GM23338 (cell line): ENCODE results near the gene MAP2K1. TPM values are rescaled to one million over a fixed set of nuclear protein-coding genes. Genes with fewer than 3 reads are reported as not detected.

ENCODE experiments used
- ATAC-seq: fragments of 200-7000 bp; cut with Tn5 transposase; 3 replicates; pipeline ENCODE4 v1.9.1; 2020
- DNase-seq: peaks from one replicate; pipeline ENCODE4 v3.0.0-alpha.2; 2015; ENCODE audit warnings: low spot score
- H2AFZ ChIP-seq: fragments of 200-600 bp; sonication (generic); 2 replicates; pipeline ENCODE4 v1.8.0; 2016; ENCODE audit warnings: antibody characterized with exemption, mild to moderate bottlenecking, moderate library complexity
- H3F3A ChIP-seq: fragments of 200-600 bp; sonication (generic); replicated peaks from 2 replicates; pipeline ENCODE4 v1.8.0; 2017; ENCODE audit warnings: antibody characterized with exemption, mixed run types, low read depth
- H3K27ac ChIP-seq: fragments of 200-600 bp; sonication (generic); 2 replicates; pipeline ENCODE4 v1.6.1; 2016; ENCODE audit warnings: low read depth
- H3K27me3 ChIP-seq: fragments of 200-600 bp; sonication (generic); 2 replicates; pipeline ENCODE4 v1.8.0; 2016; ENCODE audit warnings: mild to moderate bottlenecking, mixed run types, moderate library complexity; ENCODE audit not compliant: insufficient read depth
- H3K36me3 ChIP-seq: fragments of 200-600 bp; sonication (generic); 2 replicates; pipeline ENCODE4 v1.8.0; 2016; ENCODE audit warnings: mild to moderate bottlenecking; ENCODE audit not compliant: insufficient read depth
- H3K4me1 ChIP-seq: fragments of 200-600 bp; sonication (generic); 2 replicates; pipeline ENCODE4 v1.8.0; 2016; ENCODE audit warnings: mild to moderate bottlenecking, moderate library complexity; ENCODE audit not compliant: insufficient read depth
- H3K4me2 ChIP-seq: fragments of 200-600 bp; sonication (generic); 2 replicates; pipeline ENCODE4 v1.7.1; 2017; ENCODE audit warnings: mixed run types
- H3K4me3 ChIP-seq: fragments of 200-600 bp; sonication (generic); 2 replicates; pipeline ENCODE4 v1.6.1; 2016; ENCODE audit warnings: mixed run types
- H3K79me2 ChIP-seq: fragments of 200-600 bp; sonication (generic); replicated peaks from 2 replicates; pipeline ENCODE4 v1.8.0; 2017; ENCODE audit warnings: mild to moderate bottlenecking; ENCODE audit not compliant: insufficient read depth
- H3K9me2 ChIP-seq: fragments of 200-600 bp; sonication (generic); 2 replicates; pipeline ENCODE4 v1.8.0; 2017; ENCODE audit not compliant: insufficient read depth
- H4K20me1 ChIP-seq: fragments of 200-600 bp; sonication (generic); replicated peaks from 2 replicates; pipeline ENCODE4 v1.8.0; 2017; ENCODE audit warnings: mild to moderate bottlenecking; ENCODE audit not compliant: insufficient read depth
- H3K27ac Mint-ChIP-seq: 2 replicates; pipeline ENCODE4 v1.8.0; 2020; ENCODE audit warnings: inconsistent platforms, mild to moderate bottlenecking, moderate library complexity, mixed read lengths
- H3K27me3 Mint-ChIP-seq: 3 replicates; pipeline ENCODE4 v1.8.0; 2022; ENCODE audit warnings: low read depth, mild to moderate bottlenecking, moderate library complexity, mixed read lengths, inconsistent platforms; ENCODE audit not compliant: insufficient read depth, poor library complexity
- H3K36me3 Mint-ChIP-seq: 3 replicates; pipeline ENCODE4 v1.8.0; 2021; ENCODE audit warnings: low read depth, mild to moderate bottlenecking, inconsistent platforms, moderate library complexity, mixed read lengths
- H3K4me1 Mint-ChIP-seq: 3 replicates; pipeline ENCODE4 v1.8.0; 2020; ENCODE audit warnings: mild to moderate bottlenecking, inconsistent platforms, mixed read lengths
- H3K4me3 Mint-ChIP-seq: 3 replicates; pipeline ENCODE4 v1.8.0; 2021; ENCODE audit warnings: moderate library complexity, mild to moderate bottlenecking, inconsistent platforms, mixed read lengths
- H3K9me3 Mint-ChIP-seq: 3 replicates; pipeline ENCODE4 v1.8.0; 2020; ENCODE audit warnings: moderate library complexity, mild to moderate bottlenecking, inconsistent platforms, mixed read lengths
- EZH2 ChIP-seq: fragments of 200-600 bp; sonication (generic); IDR thresholded peaks from one replicate; pipeline ENCODE4 v1.8.0; 2017; ENCODE audit warnings: antibody characterized with exemption, mild to moderate bottlenecking, low read depth; ENCODE audit not compliant: unreplicated experiment
- EZH2phosphoT487 ChIP-seq: fragments of 200-600 bp; sonication (generic); IDR thresholded peaks from one replicate; pipeline ENCODE4 v1.8.1; 2018; ENCODE audit warnings: antibody characterized with exemption; ENCODE audit not compliant: unreplicated experiment
- JUNB ChIP-seq: IDR thresholded peaks from one replicate; pipeline ENCODE4 v1.6.1; 2016; ENCODE audit warnings: antibody characterized with exemption; ENCODE audit not compliant: unreplicated experiment
- POLR2AphosphoS5 ChIP-seq: IDR thresholded peaks from 2 replicates; pipeline ENCODE4 v1.6.1; 2016; ENCODE audit warnings: antibody characterized with exemption, low read depth
- STAT1 ChIP-seq: IDR thresholded peaks from one replicate; pipeline ENCODE4 v1.6.1; 2016; ENCODE audit warnings: antibody characterized with exemption; ENCODE audit not compliant: unreplicated experiment
- ZNF114 ChIP-seq: fragments of 250-450 bp; sonication (Bioruptor Pico); IDR thresholded peaks from 2 replicates; pipeline ENCODE4 v1.5.0; 2020; ENCODE audit warnings: mild to moderate bottlenecking, moderate library complexity
- polyA plus RNA-seq: library from polyadenylated mRNA; unstranded; fragments of >200 nt; fragmentation: Nextera tagmentation; extraction: Ambion mirVana; gene quantifications from 2 replicates; pipeline ENCODE4 v1.2.1, GENCODE V29; 2016
- total RNA-seq: library from RNA; depleted of rRNA; stranded (reverse); fragments of >200 nt; shearing (Covaris generic); gene quantifications from 2 replicates; pipeline ENCODE4 v1.2.3, GENCODE V29; 2014
- TF ChIP-seq, protein P1 (sequence below), 2 experiments: fragments of 200-600 bp in 1 of 2; sonication (generic) in 1 of 2; conservative IDR thresholded peaks; 2 replicates each; pipeline versions ENCODE4 v1.5.1 to v1.6.1; 2016 to 2017; ENCODE audit warnings: antibody characterized with exemption in 2 of 2, low read depth in 2 of 2, mild to moderate bottlenecking in 2 of 2, moderate library complexity in 1 of 2
- TF ChIP-seq, protein P2 (sequence below): IDR thresholded peaks from 2 replicates; pipeline ENCODE4 v1.6.1; 2016; ENCODE audit warnings: antibody characterized with exemption
- TF ChIP-seq, protein P3 (sequence below): IDR thresholded peaks from one replicate; pipeline ENCODE4 v1.6.1; 2018; ENCODE audit warnings: antibody characterized with exemption; ENCODE audit not compliant: unreplicated experiment

Gene MAP2K1
- total and polyA plus RNA-seq, 2 experiments from 2014 or later: 42.0 to 68.5 TPM

DNA sequence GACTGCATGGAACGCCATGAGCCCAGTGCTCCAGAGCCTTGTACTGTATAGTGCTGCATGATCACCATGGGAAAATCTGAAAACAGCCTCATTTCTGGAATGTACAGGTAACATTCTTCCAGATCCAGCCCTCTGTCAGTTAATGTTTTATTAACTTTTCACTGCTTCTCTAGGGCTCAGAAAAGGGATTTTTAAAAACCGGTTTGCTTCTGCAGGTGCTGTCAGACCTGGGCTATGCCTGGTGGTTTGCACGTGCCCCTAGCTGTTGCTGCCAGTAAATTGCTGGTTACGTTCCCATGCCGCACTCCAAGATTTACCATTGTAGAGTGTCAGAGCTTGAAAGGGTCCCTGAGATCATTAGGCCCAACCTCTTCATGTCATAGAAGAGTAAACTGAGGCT is 101.8 kb downstream of the MAP2K1 start:
- Mint-ChIP-seq H3K27ac (no peak overlapping the region), H3K4me1 (no peaks in the 10 kb centered on the region), H3K27me3 (peaks cover 8% of the 10 kb centered on the region), H3K4me3 (no peak overlapping the region), H3K9me3 (no peaks in the 10 kb centered on the region), H3K36me3 (peaks cover 63% of the 10 kb centered on the region)
- H3K9me2 ChIP-seq: no peaks in the 10 kb centered on the region
- H3K79me2 ChIP-seq: 0 out of 2 replicates have a peak, but pooled peaks cover 3% of the 10 kb centered on the region
- no peak overlapping the region for H3K4me2 ChIP-seq
- H3K27me3 ChIP-seq: no peaks in the 10 kb centered on the region
- ATAC-seq: no peak
- H3K36me3 ChIP-seq: peaks cover 9% of the 10 kb centered on the region
- H3K27ac ChIP-seq: no peak overlapping the region
- no peak for DNase-seq
- H2AFZ ChIP-seq: no peak overlapping the region
- H3K4me1 ChIP-seq: no peaks in the 10 kb centered on the region
- H3K4me3 ChIP-seq: no peak overlapping the region
- TF ChIP-seq STAT1: no peak
- peaks cover 8% of the 10 kb centered on the region; the same call in 1 of the 2 replicates for H4K20me1 ChIP-seq
- 0 out of 2 replicates have a peak, but pooled peaks cover 10% of the 10 kb centered on the region for H3F3A ChIP-seq

DNA sequence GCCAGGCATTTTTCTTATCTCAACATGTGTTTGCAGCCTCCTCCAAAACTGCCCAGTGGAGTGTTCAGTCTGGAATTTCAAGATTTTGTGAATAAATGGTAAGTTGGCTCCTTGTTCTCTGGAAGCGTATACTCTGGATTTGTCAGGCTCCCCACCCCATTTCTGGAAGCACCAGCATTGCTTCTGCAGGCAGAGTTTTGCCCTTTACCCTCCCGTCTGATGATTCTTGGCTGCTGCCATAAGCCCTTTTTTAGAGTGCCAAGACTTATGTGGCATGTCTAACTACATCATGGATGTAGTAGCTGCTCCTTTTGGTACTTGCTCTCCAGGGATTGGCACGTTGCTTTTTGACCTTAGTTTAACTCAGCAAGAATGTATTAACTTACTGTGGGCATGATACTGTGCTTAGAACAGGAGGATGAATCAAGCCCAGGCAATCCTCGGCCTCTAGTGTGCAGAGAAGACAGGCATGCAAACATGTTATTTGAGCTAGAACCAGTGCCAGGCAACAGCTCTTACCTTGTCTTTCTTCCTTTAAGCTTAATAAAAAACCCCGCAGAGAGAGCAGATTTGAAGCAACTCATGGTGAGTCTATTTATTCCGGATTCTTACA is 102.6 kb downstream of the MAP2K1 start:
- H3F3A ChIP-seq: 0 out of 2 replicates have a peak, but pooled peaks cover 12% of the 10 kb centered on the region
- ATAC-seq: no peak
- Mint-ChIP-seq H3K4me3 (no peak overlapping the region), H3K9me3 (no peaks in the 10 kb centered on the region), H3K4me1 (peaks cover 3% of the 10 kb centered on the region), H3K27ac (peak overlapping the region; percentile 32; the same call in 1 of the 2 replicates), H3K36me3 (peaks cover 68% of the 10 kb centered on the region), H3K27me3 (peaks cover 5% of the 10 kb centered on the region)
- peaks cover 8% of the 10 kb centered on the region for H4K20me1 ChIP-seq
- DNase-seq: no peak
- no peaks in the 10 kb centered on the region for H3K27me3 ChIP-seq
- no peaks in the 10 kb centered on the region for H3K9me2 ChIP-seq
- H3K36me3 ChIP-seq: peaks cover 17% of the 10 kb centered on the region
- no peak overlapping the region for H3K4me2 ChIP-seq
- H3K4me3 ChIP-seq: no peak overlapping the region
- H3K27ac ChIP-seq: no peak overlapping the region
- H3K4me1 ChIP-seq: no peaks in the 10 kb centered on the region
- no peak overlapping the region for H2AFZ ChIP-seq
- H3K79me2 ChIP-seq: peaks cover 3% of the 10 kb centered on the region; the same call in 1 of the 2 replicates
- no peak for TF ChIP-seq JUNB
- TF ChIP-seq, protein P1, sequence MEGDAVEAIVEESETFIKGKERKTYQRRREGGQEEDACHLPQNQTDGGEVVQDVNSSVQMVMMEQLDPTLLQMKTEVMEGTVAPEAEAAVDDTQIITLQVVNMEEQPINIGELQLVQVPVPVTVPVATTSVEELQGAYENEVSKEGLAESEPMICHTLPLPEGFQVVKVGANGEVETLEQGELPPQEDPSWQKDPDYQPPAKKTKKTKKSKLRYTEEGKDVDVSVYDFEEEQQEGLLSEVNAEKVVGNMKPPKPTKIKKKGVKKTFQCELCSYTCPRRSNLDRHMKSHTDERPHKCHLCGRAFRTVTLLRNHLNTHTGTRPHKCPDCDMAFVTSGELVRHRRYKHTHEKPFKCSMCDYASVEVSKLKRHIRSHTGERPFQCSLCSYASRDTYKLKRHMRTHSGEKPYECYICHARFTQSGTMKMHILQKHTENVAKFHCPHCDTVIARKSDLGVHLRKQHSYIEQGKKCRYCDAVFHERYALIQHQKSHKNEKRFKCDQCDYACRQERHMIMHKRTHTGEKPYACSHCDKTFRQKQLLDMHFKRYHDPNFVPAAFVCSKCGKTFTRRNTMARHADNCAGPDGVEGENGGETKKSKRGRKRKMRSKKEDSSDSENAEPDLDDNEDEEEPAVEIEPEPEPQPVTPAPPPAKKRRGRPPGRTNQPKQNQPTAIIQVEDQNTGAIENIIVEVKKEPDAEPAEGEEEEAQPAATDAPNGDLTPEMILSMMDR (conservative IDR thresholded peaks at IDR 0.05; ENCODE audit: low read depth in 2 of 2): no peak
- no peak for TF ChIP-seq STAT1
- no peak for TF ChIP-seq EZH2phosphoT487
- no peak for TF ChIP-seq POLR2AphosphoS5
- TF ChIP-seq EZH2: no peak
- TF ChIP-seq, protein P2, sequence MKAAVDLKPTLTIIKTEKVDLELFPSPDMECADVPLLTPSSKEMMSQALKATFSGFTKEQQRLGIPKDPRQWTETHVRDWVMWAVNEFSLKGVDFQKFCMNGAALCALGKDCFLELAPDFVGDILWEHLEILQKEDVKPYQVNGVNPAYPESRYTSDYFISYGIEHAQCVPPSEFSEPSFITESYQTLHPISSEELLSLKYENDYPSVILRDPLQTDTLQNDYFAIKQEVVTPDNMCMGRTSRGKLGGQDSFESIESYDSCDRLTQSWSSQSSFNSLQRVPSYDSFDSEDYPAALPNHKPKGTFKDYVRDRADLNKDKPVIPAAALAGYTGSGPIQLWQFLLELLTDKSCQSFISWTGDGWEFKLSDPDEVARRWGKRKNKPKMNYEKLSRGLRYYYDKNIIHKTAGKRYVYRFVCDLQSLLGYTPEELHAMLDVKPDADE: no peak
- TF ChIP-seq, protein P3, sequence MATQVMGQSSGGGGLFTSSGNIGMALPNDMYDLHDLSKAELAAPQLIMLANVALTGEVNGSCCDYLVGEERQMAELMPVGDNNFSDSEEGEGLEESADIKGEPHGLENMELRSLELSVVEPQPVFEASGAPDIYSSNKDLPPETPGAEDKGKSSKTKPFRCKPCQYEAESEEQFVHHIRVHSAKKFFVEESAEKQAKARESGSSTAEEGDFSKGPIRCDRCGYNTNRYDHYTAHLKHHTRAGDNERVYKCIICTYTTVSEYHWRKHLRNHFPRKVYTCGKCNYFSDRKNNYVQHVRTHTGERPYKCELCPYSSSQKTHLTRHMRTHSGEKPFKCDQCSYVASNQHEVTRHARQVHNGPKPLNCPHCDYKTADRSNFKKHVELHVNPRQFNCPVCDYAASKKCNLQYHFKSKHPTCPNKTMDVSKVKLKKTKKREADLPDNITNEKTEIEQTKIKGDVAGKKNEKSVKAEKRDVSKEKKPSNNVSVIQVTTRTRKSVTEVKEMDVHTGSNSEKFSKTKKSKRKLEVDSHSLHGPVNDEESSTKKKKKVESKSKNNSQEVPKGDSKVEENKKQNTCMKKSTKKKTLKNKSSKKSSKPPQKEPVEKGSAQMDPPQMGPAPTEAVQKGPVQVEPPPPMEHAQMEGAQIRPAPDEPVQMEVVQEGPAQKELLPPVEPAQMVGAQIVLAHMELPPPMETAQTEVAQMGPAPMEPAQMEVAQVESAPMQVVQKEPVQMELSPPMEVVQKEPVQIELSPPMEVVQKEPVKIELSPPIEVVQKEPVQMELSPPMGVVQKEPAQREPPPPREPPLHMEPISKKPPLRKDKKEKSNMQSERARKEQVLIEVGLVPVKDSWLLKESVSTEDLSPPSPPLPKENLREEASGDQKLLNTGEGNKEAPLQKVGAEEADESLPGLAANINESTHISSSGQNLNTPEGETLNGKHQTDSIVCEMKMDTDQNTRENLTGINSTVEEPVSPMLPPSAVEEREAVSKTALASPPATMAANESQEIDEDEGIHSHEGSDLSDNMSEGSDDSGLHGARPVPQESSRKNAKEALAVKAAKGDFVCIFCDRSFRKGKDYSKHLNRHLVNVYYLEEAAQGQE: no peak
- no peak for TF ChIP-seq ZNF114 (CRISPR knock-in tag)
